ENCODE measurements around the gene TRIM6. TPM values are rescaled to one million over a fixed set of nuclear protein-coding genes. Genes with fewer than 3 reads are reported as not detected.
"Not testable (repeated sequence)": the region's sequence is repeated elsewhere in the genome, so short reads cannot be mapped to it uniquely, and the experiment has no call there.

The TRIM6 gene
- total RNA-seq, 3 donors from 2014 or later: 2.2 to 6.1 (median 2.6) TPM

- no peak overlapping the region for H3K4me3 ChIP-seq
- no peak for DNase-seq (ENCODE audit: low spot score in 2 of 2)
- no peak overlapping the region for H3K27ac ChIP-seq
- no peaks in the 10 kb centered on the region for H3K36me3 ChIP-seq
- H3K27me3 ChIP-seq: no peaks in the 10 kb centered on the region
- no peaks in the 10 kb centered on the region for H3K4me1 ChIP-seq
- no peaks in the 10 kb centered on the region for H3K9me3 ChIP-seq
- TF ChIP-seq, protein P1, sequence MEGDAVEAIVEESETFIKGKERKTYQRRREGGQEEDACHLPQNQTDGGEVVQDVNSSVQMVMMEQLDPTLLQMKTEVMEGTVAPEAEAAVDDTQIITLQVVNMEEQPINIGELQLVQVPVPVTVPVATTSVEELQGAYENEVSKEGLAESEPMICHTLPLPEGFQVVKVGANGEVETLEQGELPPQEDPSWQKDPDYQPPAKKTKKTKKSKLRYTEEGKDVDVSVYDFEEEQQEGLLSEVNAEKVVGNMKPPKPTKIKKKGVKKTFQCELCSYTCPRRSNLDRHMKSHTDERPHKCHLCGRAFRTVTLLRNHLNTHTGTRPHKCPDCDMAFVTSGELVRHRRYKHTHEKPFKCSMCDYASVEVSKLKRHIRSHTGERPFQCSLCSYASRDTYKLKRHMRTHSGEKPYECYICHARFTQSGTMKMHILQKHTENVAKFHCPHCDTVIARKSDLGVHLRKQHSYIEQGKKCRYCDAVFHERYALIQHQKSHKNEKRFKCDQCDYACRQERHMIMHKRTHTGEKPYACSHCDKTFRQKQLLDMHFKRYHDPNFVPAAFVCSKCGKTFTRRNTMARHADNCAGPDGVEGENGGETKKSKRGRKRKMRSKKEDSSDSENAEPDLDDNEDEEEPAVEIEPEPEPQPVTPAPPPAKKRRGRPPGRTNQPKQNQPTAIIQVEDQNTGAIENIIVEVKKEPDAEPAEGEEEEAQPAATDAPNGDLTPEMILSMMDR (IDR thresholded peaks at IDR 0.05): no peak
- TF ChIP-seq POLR2AphosphoS5 (IDR thresholded peaks at IDR 0.05) (no peak), POLR2A (IDR thresholded peaks at IDR 0.05) (no peak)
- intact Hi-C loops (cut with DNase I; ENCODE audit: low total_unique reads): no loop called here
Measured at GRCh38 chr11:5577101-5577500, 19.3 kb upstream of the TRIM6 start.

GRCh38 chr11:5580577-5580976 lies 15.9 kb upstream of the TRIM6 start, which contains the start of gene OR52B6:
TSS of gene OR52B6 (plus strand) at chr11:5580877. CDS start at chr11:5580877, 0 bp downstream.
- H3K27me3 ChIP-seq: no peaks in the 10 kb centered on the region

GRCh38 chr11:5581014-5581413 lies 15.4 kb upstream of the TRIM6 start:
- no peak overlapping the region for H3K27ac ChIP-seq
- intact Hi-C loops (cut with DNase I; ENCODE audit: low total_unique reads): no loop called here
- H3K36me3 ChIP-seq: no peaks in the 10 kb centered on the region
- no peak for DNase-seq (ENCODE audit: low spot score in 2 of 2)
- no peaks in the 10 kb centered on the region for H3K4me1 ChIP-seq
- no peak for TF ChIP-seq POLR2A (IDR thresholded peaks at IDR 0.05)
- no peaks in the 10 kb centered on the region for H3K9me3 ChIP-seq
- H3K27me3 ChIP-seq: no peaks in the 10 kb centered on the region
- H3K4me3 ChIP-seq: no peak overlapping the region

More at GRCh38 chr11:5580577-5580976, 15.9 kb upstream of the TRIM6 start, which contains the start of gene OR52B6:
- Histone ChIP-seq H3K9me3 (no peaks in the 10 kb centered on the region), H3K4me3 (no peak within 1 kb of the TSS), H3K36me3 (no peaks in the 10 kb centered on the region), H3K4me1 (no peaks in the 10 kb centered on the region), H3K27ac (no peak within 1 kb of the TSS)
- no peak for DNase-seq (ENCODE audit: low spot score in 2 of 2)
- intact Hi-C loops (cut with DNase I; ENCODE audit: low total_unique reads): no loop called here
- TF ChIP-seq POLR2AphosphoS5 (IDR thresholded peaks at IDR 0.05): no peak
- TF ChIP-seq, protein P1 (IDR thresholded peaks at IDR 0.05): no peak
- TF ChIP-seq POLR2A (IDR thresholded peaks at IDR 0.05): no peak

DNA sequence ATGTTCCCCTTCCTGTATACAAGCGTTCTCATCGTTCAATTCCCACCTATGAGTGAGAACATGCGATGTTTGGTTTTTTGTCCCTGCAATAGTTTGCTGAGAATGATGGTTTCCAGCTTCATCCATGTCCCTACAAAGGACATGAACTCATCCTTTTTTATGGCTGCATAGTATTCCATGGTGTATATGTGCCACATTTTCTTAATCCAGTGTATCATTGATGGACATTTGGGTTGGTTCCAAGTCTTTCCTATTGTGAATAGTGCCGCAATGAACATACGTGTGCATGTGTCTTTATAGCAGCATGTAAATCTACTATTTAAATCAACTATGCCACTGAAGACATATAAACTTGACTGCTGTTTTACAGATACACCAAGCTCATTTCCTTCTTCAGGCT lies 12.0 kb upstream of the TRIM6 start:
- H3K36me3 ChIP-seq; H3K4me3 ChIP-seq; H3K4me1 ChIP-seq; H3K27ac ChIP-seq; H3K27me3 ChIP-seq; intact Hi-C loops (cut with DNase I; ENCODE audit: low total_unique reads); DNase-seq (ENCODE audit: low spot score in 2 of 2); H3K9me3 ChIP-seq: not testable (repeated sequence)

DNA sequence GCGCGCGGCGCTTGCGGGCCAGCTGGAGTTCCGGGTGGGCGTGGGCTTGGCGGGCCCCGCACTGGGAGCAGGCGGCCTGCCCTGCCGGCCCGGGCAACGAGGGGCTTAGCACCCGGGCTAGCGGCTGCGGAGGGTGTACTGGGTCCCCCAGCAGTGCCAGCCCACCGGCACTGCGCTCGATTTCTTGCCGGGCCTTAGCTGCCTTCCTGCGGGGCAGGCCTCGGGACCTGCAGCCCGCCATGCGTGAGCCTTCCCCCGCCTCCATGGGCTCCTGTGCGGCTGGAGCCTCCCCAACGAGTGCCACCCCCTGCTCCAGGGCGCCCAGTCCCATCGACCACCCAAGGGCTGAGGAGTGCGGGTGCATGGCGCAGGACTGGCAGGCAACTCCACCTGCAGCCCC lies 6.5 kb upstream of the TRIM6 start:
- H3K4me1 ChIP-seq; intact Hi-C loops (cut with DNase I; ENCODE audit: low total_unique reads); H3K27ac ChIP-seq; H3K9me3 ChIP-seq; H3K27me3 ChIP-seq; H3K36me3 ChIP-seq; DNase-seq (ENCODE audit: low spot score in 2 of 2); H3K4me3 ChIP-seq: not testable (repeated sequence)

- H3K4me3 ChIP-seq: no peak overlapping the region
- no peaks in the 10 kb centered on the region for H3K36me3 ChIP-seq
- no peaks in the 10 kb centered on the region for H3K4me1 ChIP-seq
- TF ChIP-seq, protein P1 (IDR thresholded peaks at IDR 0.05): no peak
- no peak for TF ChIP-seq POLR2AphosphoS5 (IDR thresholded peaks at IDR 0.05)
- no peak for TF ChIP-seq POLR2A (IDR thresholded peaks at IDR 0.05)
- intact Hi-C loops (cut with DNase I; ENCODE audit: low total_unique reads): no loop called here
- no peak for DNase-seq (ENCODE audit: low spot score in 2 of 2)
- no peaks in the 10 kb centered on the region for H3K27me3 ChIP-seq
- H3K9me3 ChIP-seq: no peaks in the 10 kb centered on the region
- no peak overlapping the region for H3K27ac ChIP-seq
Measured at GRCh38 chr11:5591613-5592012, 4.8 kb upstream of the TRIM6 start.

- no peaks in the 10 kb centered on the region for H3K27me3 ChIP-seq
- TF ChIP-seq POLR2A (IDR thresholded peaks at IDR 0.05): no peak
- no peak for TF ChIP-seq POLR2AphosphoS5 (IDR thresholded peaks at IDR 0.05)
- TF ChIP-seq, protein P1 (IDR thresholded peaks at IDR 0.05): no peak
- H3K36me3 ChIP-seq: no peaks in the 10 kb centered on the region
- H3K27ac ChIP-seq: no peak overlapping the region
- intact Hi-C loops (cut with DNase I; ENCODE audit: low total_unique reads): no loop called here
- no peak for DNase-seq (ENCODE audit: low spot score in 2 of 2)
- H3K9me3 ChIP-seq: no peaks in the 10 kb centered on the region
- H3K4me3 ChIP-seq: no peak overlapping the region
- H3K4me1 ChIP-seq: peaks cover 0 to 8% of the 10 kb centered on the region in 2 donors
Measured at GRCh38 chr11:5592615-5593014, 3.8 kb upstream of the TRIM6 start.

All from breast epithelium (tissue), 4 donors.